Measurements from ENCODE around the gene JKAMP.

JKAMP gene

GRCh38 chr14:59509101-59509500, 24.8 kb downstream of the JKAMP start:
- no peak overlapping the region for H3K18ac ChIP-seq (ENCODE audit: low read depth in 1 of 2, low read length in 2 of 2)
- H3K27me3 ChIP-seq (ENCODE audit: control insufficient read depth in 1 of 2, insufficient read depth in 1 of 2, low read length in 2 of 2) = no peaks in the 10 kb centered on the region
- DNase-seq = no peak
- H2BK120ac ChIP-seq (ENCODE audit: low read depth, low read length) = no peak overlapping the region
- no peak overlapping the region for H3K4me3 ChIP-seq (ENCODE audit: insufficient read depth in 1 of 2, low read depth in 1 of 2, low read length in 2 of 2)
- H2AK5ac ChIP-seq (ENCODE audit: low read length, severe bottlenecking) = no peak overlapping the region
- no peak overlapping the region for H2BK15ac ChIP-seq (ENCODE audit: low read depth, poor library complexity, severe bottlenecking)
- no peaks in the 10 kb centered on the region for H3K79me1 ChIP-seq (replicated peaks; ENCODE audit: low read length, poor library complexity, severe bottlenecking)
- no peak overlapping the region for H4K8ac ChIP-seq (ENCODE audit: low read length)
- H3K27ac ChIP-seq (ENCODE audit: low read length, poor library complexity, severe bottlenecking) = no peak overlapping the region
- WGBS = 90% methylated on average over 3 of the region's 3 CpGs
- H2BK5ac ChIP-seq (ENCODE audit: low read depth, low read length, poor library complexity, severe bottlenecking) = no peak overlapping the region
- H3K14ac ChIP-seq (ENCODE audit: low read length in 2 of 2) = no peak overlapping the region
- H3K36me3 ChIP-seq (ENCODE audit: control insufficient read depth in 1 of 2, insufficient read depth in 2 of 2, low read depth in 1 of 2, low read length in 2 of 2) = peaks cover 0 to 9% of the 10 kb centered on the region in 2 experiments
- H3K23ac ChIP-seq (ENCODE audit: low read length in 2 of 2) = no peak overlapping the region
- no peaks in the 10 kb centered on the region for H3K9me3 ChIP-seq (ENCODE audit: control insufficient read depth, low read length)
- peaks cover 3% of the 10 kb centered on the region for H3K4me1 ChIP-seq (ENCODE audit: control insufficient read depth, insufficient read depth, low read depth, low read length)
- H4K91ac ChIP-seq (ENCODE audit: low read length) = no peak overlapping the region
- no peak overlapping the region for H3K4me2 ChIP-seq (ENCODE audit: low read length, poor library complexity, severe bottlenecking)
- H3K4ac ChIP-seq (ENCODE audit: low read depth in 1 of 2, low read length in 2 of 2) = no peak overlapping the region
- no peak overlapping the region for H3K9ac ChIP-seq (ENCODE audit: low read length)
- H2BK12ac ChIP-seq (ENCODE audit: low read length in 2 of 2) = no peak overlapping the region
- no peak overlapping the region for H2AFZ ChIP-seq (ENCODE audit: low read depth, low read length)

GRCh38 chr14:59510001-59510400, 25.7 kb downstream of the JKAMP start:
- H2BK15ac ChIP-seq (ENCODE audit: low read depth, poor library complexity, severe bottlenecking) = no peak overlapping the region
- H3K9ac ChIP-seq (ENCODE audit: low read length) = no peak overlapping the region
- H2BK5ac ChIP-seq (ENCODE audit: low read depth, low read length, poor library complexity, severe bottlenecking) = no peak overlapping the region
- DNase-seq = no peak
- H3K79me1 ChIP-seq (replicated peaks; ENCODE audit: low read length, poor library complexity, severe bottlenecking) = no peaks in the 10 kb centered on the region
- no peak overlapping the region for H2AFZ ChIP-seq (ENCODE audit: low read depth, low read length)
- no peak overlapping the region for H3K4ac ChIP-seq (ENCODE audit: low read depth in 1 of 2, low read length in 2 of 2)
- no peak overlapping the region for H3K14ac ChIP-seq (ENCODE audit: low read length in 2 of 2)
- no peak overlapping the region for H3K4me3 ChIP-seq (ENCODE audit: insufficient read depth in 1 of 2, low read depth in 1 of 2, low read length in 2 of 2)
- H2BK12ac ChIP-seq (ENCODE audit: low read length in 2 of 2) = no peak overlapping the region
- H3K27me3 ChIP-seq (ENCODE audit: control insufficient read depth in 1 of 2, insufficient read depth in 1 of 2, low read length in 2 of 2) = no peaks in the 10 kb centered on the region
- peaks cover 0 to under 1% of the 10 kb centered on the region in 2 experiments for H3K36me3 ChIP-seq (ENCODE audit: control insufficient read depth in 1 of 2, insufficient read depth in 2 of 2, low read depth in 1 of 2, low read length in 2 of 2)
- no peak overlapping the region for H3K23ac ChIP-seq (ENCODE audit: low read length in 2 of 2)
- H2BK120ac ChIP-seq (ENCODE audit: low read depth, low read length) = no peak overlapping the region
- H3K9me3 ChIP-seq (ENCODE audit: control insufficient read depth, low read length) = no peaks in the 10 kb centered on the region
- no peak overlapping the region for H4K91ac ChIP-seq (ENCODE audit: low read length)
- H4K8ac ChIP-seq (ENCODE audit: low read length) = no peak overlapping the region
- no peak overlapping the region for H3K27ac ChIP-seq (ENCODE audit: low read length, poor library complexity, severe bottlenecking)
- WGBS = 76% methylated on average over 1 of the region's 2 CpGs
- no peak overlapping the region for H2AK5ac ChIP-seq (ENCODE audit: low read length, severe bottlenecking)
- H3K4me1 ChIP-seq (ENCODE audit: control insufficient read depth, insufficient read depth, low read depth, low read length) = peaks cover 3% of the 10 kb centered on the region
- no peak overlapping the region for H3K18ac ChIP-seq (ENCODE audit: low read depth in 1 of 2, low read length in 2 of 2)
- no peak overlapping the region for H3K4me2 ChIP-seq (ENCODE audit: low read length, poor library complexity, severe bottlenecking)

GRCh38 chr14:59510966-59511365, 26.6 kb downstream of the JKAMP start:
- no peak for DNase-seq
- Histone ChIP-seq H3K4ac (ENCODE audit: low read depth in 1 of 2, low read length in 2 of 2) (no peak overlapping the region), H2AFZ (ENCODE audit: low read depth, low read length) (no peak overlapping the region), H3K18ac (ENCODE audit: low read depth in 1 of 2, low read length in 2 of 2) (no peak overlapping the region), H3K9ac (ENCODE audit: low read length) (no peak overlapping the region), H3K27me3 (ENCODE audit: control insufficient read depth in 1 of 2, insufficient read depth in 1 of 2, low read length in 2 of 2) (no peaks in the 10 kb centered on the region), H3K4me1 (ENCODE audit: control insufficient read depth, insufficient read depth, low read depth, low read length) (peaks cover 3% of the 10 kb centered on the region), H2BK5ac (ENCODE audit: low read depth, low read length, poor library complexity, severe bottlenecking) (no peak overlapping the region), H2AK5ac (ENCODE audit: low read length, severe bottlenecking) (no peak overlapping the region), H2BK120ac (ENCODE audit: low read depth, low read length) (no peak overlapping the region), H3K4me2 (ENCODE audit: low read length, poor library complexity, severe bottlenecking) (no peak overlapping the region), H3K27ac (ENCODE audit: low read length, poor library complexity, severe bottlenecking) (no peak overlapping the region), H3K23ac (ENCODE audit: low read length in 2 of 2) (no peak overlapping the region), H2BK15ac (ENCODE audit: low read depth, poor library complexity, severe bottlenecking) (no peak overlapping the region), H3K4me3 (ENCODE audit: insufficient read depth in 1 of 2, low read depth in 1 of 2, low read length in 2 of 2) (no peak overlapping the region), H3K79me1 (replicated peaks; ENCODE audit: low read length, poor library complexity, severe bottlenecking) (no peaks in the 10 kb centered on the region), H4K8ac (ENCODE audit: low read length) (no peak overlapping the region), H3K9me3 (ENCODE audit: control insufficient read depth, low read length) (no peaks in the 10 kb centered on the region), H3K14ac (ENCODE audit: low read length in 2 of 2) (no peak overlapping the region), H4K91ac (ENCODE audit: low read length) (no peak overlapping the region), H2BK12ac (ENCODE audit: low read length in 2 of 2) (no peak overlapping the region), H3K36me3 (ENCODE audit: control insufficient read depth in 1 of 2, insufficient read depth in 2 of 2, low read depth in 1 of 2, low read length in 2 of 2) (no peaks in the 10 kb centered on the region)
- 70% methylated on average over 2 of the region's 3 CpGs for WGBS

- H3K4ac ChIP-seq (ENCODE audit: low read depth in 1 of 2, low read length in 2 of 2) = no peak overlapping the region
- H3K36me3 ChIP-seq (ENCODE audit: control insufficient read depth in 1 of 2, insufficient read depth in 2 of 2, low read depth in 1 of 2, low read length in 2 of 2) = no peaks in the 10 kb centered on the region
- H2BK15ac ChIP-seq (ENCODE audit: low read depth, poor library complexity, severe bottlenecking) = no peak overlapping the region
- no peak overlapping the region for H3K27ac ChIP-seq (ENCODE audit: low read length, poor library complexity, severe bottlenecking)
- H2AK5ac ChIP-seq (ENCODE audit: low read length, severe bottlenecking) = no peak overlapping the region
- H4K8ac ChIP-seq (ENCODE audit: low read length) = no peak overlapping the region
- no peak overlapping the region for H4K91ac ChIP-seq (ENCODE audit: low read length)
- no peak overlapping the region for H2BK5ac ChIP-seq (ENCODE audit: low read depth, low read length, poor library complexity, severe bottlenecking)
- no peak overlapping the region for H3K4me3 ChIP-seq (ENCODE audit: insufficient read depth in 1 of 2, low read depth in 1 of 2, low read length in 2 of 2)
- H2AFZ ChIP-seq (ENCODE audit: low read depth, low read length) = no peak overlapping the region
- H2BK12ac ChIP-seq (ENCODE audit: low read length in 2 of 2) = no peak overlapping the region
- no peak overlapping the region for H3K14ac ChIP-seq (ENCODE audit: low read length in 2 of 2)
- H3K79me1 ChIP-seq (replicated peaks; ENCODE audit: low read length, poor library complexity, severe bottlenecking) = no peaks in the 10 kb centered on the region
- no peak overlapping the region for H3K23ac ChIP-seq (ENCODE audit: low read length in 2 of 2)
- peaks cover 3% of the 10 kb centered on the region for H3K4me1 ChIP-seq (ENCODE audit: control insufficient read depth, insufficient read depth, low read depth, low read length)
- no peaks in the 10 kb centered on the region for H3K9me3 ChIP-seq (ENCODE audit: control insufficient read depth, low read length)
- no peak for DNase-seq
- H3K9ac ChIP-seq (ENCODE audit: low read length) = no peak overlapping the region
- H3K18ac ChIP-seq (ENCODE audit: low read depth in 1 of 2, low read length in 2 of 2) = peak overlapping the region in 1 of 2 experiments; percentile 33
- H3K27me3 ChIP-seq (ENCODE audit: control insufficient read depth in 1 of 2, insufficient read depth in 1 of 2, low read length in 2 of 2) = no peaks in the 10 kb centered on the region
- no peak overlapping the region for H3K4me2 ChIP-seq (ENCODE audit: low read length, poor library complexity, severe bottlenecking)
- H2BK120ac ChIP-seq (ENCODE audit: low read depth, low read length) = no peak overlapping the region
- 73% methylated on average over 4 of the region's 4 CpGs for WGBS
These were observed 27.7 kb downstream of the JKAMP start for GRCh38 chr14:59511916-59512575.

Data from mesenchymal stem cell (in vitro differentiated cells and primary cell).